Vagina (tissue), 2 donors: ENCODE measurements around the gene RPAP3.

ENCODE experiments used
- POLR2A ChIP-seq, 2 donors: fragments of 450-650 bp; IDR thresholded peaks; one replicate each; pipeline ENCODE4 v1.6.1; 2017; ENCODE audit warnings: antibody characterized with exemption in 2 of 2, mild to moderate bottlenecking in 2 of 2, moderate library complexity in 2 of 2
- POLR2AphosphoS5 ChIP-seq, 2 donors: sonication (generic); formaldehyde crosslinking; IDR thresholded peaks; one replicate each; pipeline ENCODE4 v1.9.0; 2017; ENCODE audit warnings: antibody characterized with exemption in 2 of 2, mild to moderate bottlenecking in 2 of 2, low read depth in 1 of 2; ENCODE audit not compliant: insufficient read depth in 1 of 2
- TF ChIP-seq, protein P1 (sequence below), 3 experiments: fragments of 450-650 bp in 2 of 3; fragments of 200-600 bp in 1 of 3; sonication (generic) in 1 of 3; IDR thresholded peaks; one replicate each; pipeline ENCODE4 v1.5.1; 2017 to 2019; ENCODE audit warnings: antibody characterized with exemption in 3 of 3, mild to moderate bottlenecking in 2 of 3, moderate library complexity in 2 of 3

GRCh38 chr12:47636908-47637780, 68.7 kb downstream of the RPAP3 start:
- TF ChIP-seq POLR2A (IDR thresholded peaks at IDR 0.05) (no peak), POLR2AphosphoS5 (IDR thresholded peaks at IDR 0.05; ENCODE audit: insufficient read depth in 1 of 2, low read depth in 1 of 2) (no peak)
- TF ChIP-seq, protein P1, sequence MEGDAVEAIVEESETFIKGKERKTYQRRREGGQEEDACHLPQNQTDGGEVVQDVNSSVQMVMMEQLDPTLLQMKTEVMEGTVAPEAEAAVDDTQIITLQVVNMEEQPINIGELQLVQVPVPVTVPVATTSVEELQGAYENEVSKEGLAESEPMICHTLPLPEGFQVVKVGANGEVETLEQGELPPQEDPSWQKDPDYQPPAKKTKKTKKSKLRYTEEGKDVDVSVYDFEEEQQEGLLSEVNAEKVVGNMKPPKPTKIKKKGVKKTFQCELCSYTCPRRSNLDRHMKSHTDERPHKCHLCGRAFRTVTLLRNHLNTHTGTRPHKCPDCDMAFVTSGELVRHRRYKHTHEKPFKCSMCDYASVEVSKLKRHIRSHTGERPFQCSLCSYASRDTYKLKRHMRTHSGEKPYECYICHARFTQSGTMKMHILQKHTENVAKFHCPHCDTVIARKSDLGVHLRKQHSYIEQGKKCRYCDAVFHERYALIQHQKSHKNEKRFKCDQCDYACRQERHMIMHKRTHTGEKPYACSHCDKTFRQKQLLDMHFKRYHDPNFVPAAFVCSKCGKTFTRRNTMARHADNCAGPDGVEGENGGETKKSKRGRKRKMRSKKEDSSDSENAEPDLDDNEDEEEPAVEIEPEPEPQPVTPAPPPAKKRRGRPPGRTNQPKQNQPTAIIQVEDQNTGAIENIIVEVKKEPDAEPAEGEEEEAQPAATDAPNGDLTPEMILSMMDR (IDR thresholded peaks at IDR 0.05), result no peak
